Thymus (tissue), 11 donors: ENCODE measurements around the gene PAXX. TPM values are rescaled to one million over a fixed set of nuclear protein-coding genes. Genes with fewer than 3 reads are reported as not detected.

Experiments used
- DNase-seq, 9 donors: peaks; one replicate each; pipeline ENCODE4 v3.0.0-alpha.2; 2013; ENCODE audit warnings: low spot score in 9 of 9, low read depth in 6 of 9, missing footprints in 1 of 9
- H3K27ac ChIP-seq, 2 donors: one replicate each; pipeline ENCODE4 v1.5.1; 2013; ENCODE audit warnings: control low read depth in 1 of 2, low read depth in 1 of 2, low read length in 1 of 2, mild to moderate bottlenecking in 1 of 2, moderate library complexity in 1 of 2
- H3K27me3 ChIP-seq, 2 donors: one replicate each; pipeline ENCODE4 v1.5.1; 2013; ENCODE audit warnings: low read length in 1 of 2; ENCODE audit not compliant: control insufficient read depth in 2 of 2, insufficient read depth in 1 of 2
- H3K36me3 ChIP-seq, 2 donors: one replicate each; pipeline ENCODE4 v1.5.1; 2013; ENCODE audit warnings: low read length in 1 of 2, mild to moderate bottlenecking in 1 of 2, moderate library complexity in 1 of 2; ENCODE audit not compliant: control insufficient read depth in 2 of 2, insufficient read depth in 2 of 2
- H3K4me1 ChIP-seq, 2 donors: one replicate each; pipeline ENCODE4 v1.5.1; 2013; ENCODE audit warnings: low read length in 2 of 2; ENCODE audit not compliant: control insufficient read depth in 2 of 2, insufficient read depth in 2 of 2
- H3K4me3 ChIP-seq, 2 donors: one replicate each; pipeline ENCODE4 v1.5.1; 2013; ENCODE audit warnings: low read length in 2 of 2, control low read depth in 1 of 2, mild to moderate bottlenecking in 1 of 2
- H3K9me3 ChIP-seq, 2 donors: one replicate each; pipeline ENCODE4 v1.5.1; 2013; ENCODE audit warnings: low read length in 1 of 2, mild to moderate bottlenecking in 1 of 2; ENCODE audit not compliant: control insufficient read depth in 2 of 2, insufficient read depth in 1 of 2
- WGBS: extraction: QIAGEN DNeasy Blood & Tissue Kit; methylation state at CpG from one replicate; pipeline ENCODE4 v1.1.7; 2013; 5-methylcytosine and 5-hydroxymethylcytosine counted together
- polyA plus RNA-seq: library from polyadenylated mRNA; stranded (reverse); fragments of 200-250 nt; gene quantifications from one replicate; pipeline ENCODE4 v1.2.3, GENCODE V29; 2013
- total RNA-seq: library from RNA; stranded (reverse); fragments of 120-200 nt; gene quantifications from one replicate; pipeline ENCODE4 v1.2.4, GENCODE V29; 2013
- donor health status: healthy.

Gene PAXX
- total and polyA plus RNA-seq, 2 donors, result 68.9 to 431 TPM

DNA sequence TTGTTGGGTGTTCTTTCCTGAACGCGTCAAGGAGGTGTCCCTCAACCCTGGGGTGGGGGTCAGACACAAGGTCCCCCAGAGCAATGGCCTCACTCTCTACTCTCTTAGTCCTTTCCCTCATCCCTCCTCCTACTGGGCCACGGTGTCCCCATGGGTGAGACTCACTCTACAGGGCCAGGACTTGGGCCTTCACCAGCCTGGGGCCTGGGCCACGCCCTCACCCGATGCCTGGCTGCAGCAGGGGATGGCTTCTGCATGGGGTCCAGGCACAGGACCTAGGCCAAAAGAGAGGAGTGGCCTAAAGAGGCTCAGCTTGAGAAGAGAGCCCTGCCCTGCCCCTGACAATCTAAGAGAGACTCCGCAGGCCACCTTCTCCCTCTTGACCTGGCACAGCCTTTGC lies 34.3 kb upstream of the PAXX start:
- H3K4me3 ChIP-seq, result no peak overlapping the region
- 96% methylated on average over 6 of the region's 6 CpGs for WGBS
- DNase-seq, result no peak

DNA sequence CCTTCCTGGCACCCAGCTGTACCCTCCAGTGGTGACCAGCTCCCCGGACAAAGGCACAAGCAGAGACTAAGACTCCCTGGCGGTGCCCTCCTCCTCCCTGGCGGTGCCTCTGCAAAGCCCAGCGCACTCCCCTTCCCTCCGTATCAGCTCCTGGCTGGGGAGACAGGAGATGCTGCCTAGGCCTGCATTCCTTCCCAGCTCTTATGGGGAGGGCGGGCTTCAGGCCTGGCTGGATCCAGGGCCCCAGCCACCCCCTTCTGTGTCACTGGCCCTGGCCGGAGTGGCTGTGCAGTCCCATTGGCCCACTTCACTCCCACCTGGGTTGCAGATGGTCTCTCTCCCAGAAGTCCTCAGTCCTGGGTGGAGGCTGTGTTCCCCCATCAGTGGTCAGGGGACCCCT lies 33.7 kb upstream of the PAXX start:
- Histone ChIP-seq H3K4me3 (no peak overlapping the region), H3K9me3 (peaks cover 0 to 7% of the 10 kb centered on the region in 2 donors), H3K4me1 (peaks cover 27 to 50% of the 10 kb centered on the region in 2 donors), H3K27ac (no peak overlapping the region), H3K36me3 (no peaks in the 10 kb centered on the region), H3K27me3 (no peaks in the 10 kb centered on the region)
- WGBS, result 98% methylated on average over 7 of the region's 7 CpGs
- DNase-seq, result no peak

More for the DNA sequence above, 34.3 kb upstream of the PAXX start:
- Histone ChIP-seq H3K27ac (no peak overlapping the region), H3K36me3 (no peaks in the 10 kb centered on the region), H3K27me3 (no peaks in the 10 kb centered on the region), H3K9me3 (peaks cover 0 to 7% of the 10 kb centered on the region in 2 donors), H3K4me1 (peaks cover 27 to 45% of the 10 kb centered on the region in 2 donors)

DNA sequence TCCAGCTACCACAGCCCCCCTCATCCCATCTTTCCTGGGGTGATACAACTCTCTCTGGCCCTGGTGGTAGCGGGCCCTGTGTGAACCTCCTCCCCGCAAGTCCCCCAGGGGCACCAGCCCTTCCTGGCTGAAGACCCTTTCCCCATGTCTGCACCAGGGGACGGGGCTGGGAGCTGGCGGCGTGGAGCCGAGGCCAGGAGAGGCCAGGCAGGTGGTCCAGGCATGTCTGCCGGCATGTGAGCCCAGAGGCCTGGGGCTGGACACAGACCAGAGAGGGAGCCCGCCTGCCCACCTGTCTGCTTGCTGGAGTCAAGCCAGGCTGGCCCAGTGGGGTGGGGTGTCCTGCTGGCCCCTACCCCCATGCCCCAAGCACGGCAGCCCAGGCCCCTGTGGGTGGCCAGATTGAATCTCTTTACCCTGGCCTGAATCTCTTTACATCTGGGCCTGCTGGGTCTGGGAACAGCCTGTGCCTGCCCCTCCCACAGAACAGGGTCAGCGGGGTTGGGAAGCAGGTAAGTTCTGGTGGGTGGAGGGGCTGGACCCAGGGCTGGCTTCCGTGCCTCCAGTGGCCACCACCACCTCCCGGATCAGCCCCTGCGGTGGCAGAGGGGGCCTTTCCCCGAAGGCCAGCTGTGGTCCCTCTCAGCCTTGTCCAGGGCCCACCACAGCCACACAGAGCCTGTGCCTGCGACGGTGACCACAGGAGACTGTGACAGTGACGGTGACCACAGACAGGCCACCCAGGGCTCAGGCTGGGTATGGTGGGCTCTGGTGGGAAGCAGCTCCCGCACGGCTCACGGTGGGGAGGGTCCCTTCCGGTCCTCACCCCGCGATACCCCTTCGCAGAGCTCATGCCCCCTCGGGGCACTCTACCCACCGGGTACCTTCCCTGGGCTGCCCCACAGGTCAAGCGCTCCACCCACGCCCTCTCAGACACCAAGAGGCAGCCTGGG lies 33.0 kb upstream of the PAXX start:
- H3K27ac ChIP-seq, result peak overlapping the region; percentile 68 to 84
- no peak for DNase-seq
- H3K4me3 ChIP-seq, result no peak overlapping the region
- H3K4me1 ChIP-seq, result peaks cover 27 to 54% of the 10 kb centered on the region in 2 donors
- 95% methylated on average over 28 of the region's 28 CpGs for WGBS
- H3K27me3 ChIP-seq, result no peaks in the 10 kb centered on the region
- H3K9me3 ChIP-seq, result peaks cover 0 to 7% of the 10 kb centered on the region in 2 donors
- H3K36me3 ChIP-seq, result no peaks in the 10 kb centered on the region

DNA sequence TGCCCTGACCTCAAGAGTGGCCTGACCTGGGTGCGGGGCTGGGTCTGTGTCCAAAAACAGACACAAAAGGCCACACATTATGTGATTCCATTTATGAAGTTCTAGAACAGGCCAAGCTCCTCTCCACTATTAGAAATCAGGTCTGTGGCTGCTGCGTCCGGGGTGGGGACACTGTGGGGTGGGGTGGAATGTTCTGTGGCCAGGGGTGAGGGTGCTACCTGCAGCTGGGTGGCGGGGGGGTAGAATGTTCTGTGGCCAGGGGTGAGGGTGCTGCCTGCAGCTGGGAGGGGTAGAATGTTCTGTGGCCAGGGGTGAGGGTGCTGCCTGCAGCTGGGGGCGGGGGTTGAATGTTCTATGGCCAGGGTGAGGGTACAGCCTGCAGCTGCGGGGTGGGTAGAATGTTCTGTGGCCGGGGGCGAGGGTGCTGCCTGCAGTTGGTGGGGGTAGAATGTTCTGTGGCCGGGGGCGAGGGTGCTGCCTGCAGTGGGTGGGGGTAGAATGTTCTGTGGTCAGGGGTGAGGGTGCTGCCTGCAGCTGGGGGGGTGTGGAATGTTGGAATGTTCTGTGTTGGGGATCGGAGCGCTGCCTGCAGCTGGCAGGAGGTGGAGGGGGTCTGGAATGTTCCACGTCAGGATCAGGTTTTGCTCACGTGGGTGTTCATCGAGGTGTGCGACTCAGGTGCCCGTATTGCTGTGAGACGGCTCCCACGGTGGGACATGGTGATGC lies 31.8 kb upstream of the PAXX start:
- H3K4me1 ChIP-seq, result peaks cover 32 to 62% of the 10 kb centered on the region in 2 donors
- DNase-seq, result peak in 4 of 9 donors; percentile 37 to 65 (median 46)
- H3K4me3 ChIP-seq, result no peak overlapping the region
- no peaks in the 10 kb centered on the region for H3K36me3 ChIP-seq
- peak overlapping the region; percentile 76 to 84 for H3K27ac ChIP-seq
- H3K27me3 ChIP-seq, result no peaks in the 10 kb centered on the region
- peaks cover 0 to 7% of the 10 kb centered on the region in 2 donors for H3K9me3 ChIP-seq
- 51% methylated on average over 19 of the region's 19 CpGs for WGBS

DNA sequence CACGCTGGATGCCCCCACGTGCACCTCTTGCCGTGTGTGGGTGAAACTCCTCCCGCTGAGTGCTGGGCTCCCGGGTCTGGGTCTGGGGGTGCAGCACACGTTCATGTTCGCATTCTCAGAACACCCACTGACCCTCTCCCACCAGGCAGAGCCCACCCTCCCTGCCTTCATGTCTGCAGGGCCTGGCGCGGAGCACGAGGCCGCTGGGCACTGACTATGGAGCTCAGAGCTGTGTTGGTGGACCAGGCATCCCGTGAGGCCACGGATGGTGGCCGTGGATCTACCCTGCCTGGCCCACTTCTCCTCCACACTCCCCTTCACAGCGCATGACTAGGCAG lies 31.3 kb upstream of the PAXX start:
- Histone ChIP-seq H3K9me3 (peaks cover 0 to 7% of the 10 kb centered on the region in 2 donors), H3K4me3 (no peak overlapping the region), H3K27ac (peak overlapping the region; percentile 75 to 76), H3K27me3 (peaks cover 0 to under 1% of the 10 kb centered on the region in 2 donors), H3K4me1 (peaks cover 36 to 65% of the 10 kb centered on the region in 2 donors), H3K36me3 (no peaks in the 10 kb centered on the region)
- 93% methylated on average over 15 of the region's 15 CpGs for WGBS
- DNase-seq, result no peak

DNA sequence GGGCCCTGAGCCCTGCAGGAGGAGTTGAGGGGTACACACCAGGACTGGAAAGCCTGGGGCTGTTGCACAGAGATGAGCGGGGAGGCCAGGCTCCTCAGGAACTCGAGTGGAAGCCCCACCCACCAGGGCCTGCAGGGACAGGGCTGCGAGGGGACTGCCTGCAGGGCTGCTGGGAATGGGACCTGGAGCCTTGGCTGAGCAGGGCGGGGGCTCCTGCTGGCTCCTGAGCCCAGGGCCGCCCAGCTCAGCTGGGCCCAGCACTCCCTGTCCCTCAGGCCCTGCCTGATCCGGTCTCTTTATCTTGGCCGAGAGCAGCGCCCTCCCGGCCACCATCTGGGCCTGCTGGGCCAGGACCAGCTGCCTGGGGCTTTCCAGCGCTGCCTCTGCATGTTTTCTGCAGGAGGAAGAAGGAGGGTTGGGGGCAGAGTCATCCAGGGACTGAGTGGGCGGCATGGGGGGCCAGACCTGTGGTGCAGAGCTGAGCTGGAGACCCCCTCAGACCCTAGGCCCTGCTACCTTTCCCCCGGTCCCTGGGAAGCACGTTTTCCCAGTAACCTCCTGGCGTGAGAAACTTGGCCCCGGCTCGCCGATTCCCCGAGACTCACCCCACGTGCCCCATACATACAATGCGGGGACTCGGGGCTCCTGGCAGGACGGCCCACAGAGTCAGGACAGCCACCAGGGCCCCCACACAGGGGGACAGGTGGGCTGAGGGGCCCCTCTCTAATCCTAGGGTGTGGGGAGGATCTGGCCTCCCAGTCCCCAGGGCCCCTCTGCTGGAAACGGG lies 30.8 kb upstream of the PAXX start:
- peaks cover 40 to 71% of the 10 kb centered on the region in 2 donors for H3K4me1 ChIP-seq
- H3K27ac ChIP-seq, result peak overlapping the region; percentile 75 to 76
- H3K36me3 ChIP-seq, result no peaks in the 10 kb centered on the region

DNA sequence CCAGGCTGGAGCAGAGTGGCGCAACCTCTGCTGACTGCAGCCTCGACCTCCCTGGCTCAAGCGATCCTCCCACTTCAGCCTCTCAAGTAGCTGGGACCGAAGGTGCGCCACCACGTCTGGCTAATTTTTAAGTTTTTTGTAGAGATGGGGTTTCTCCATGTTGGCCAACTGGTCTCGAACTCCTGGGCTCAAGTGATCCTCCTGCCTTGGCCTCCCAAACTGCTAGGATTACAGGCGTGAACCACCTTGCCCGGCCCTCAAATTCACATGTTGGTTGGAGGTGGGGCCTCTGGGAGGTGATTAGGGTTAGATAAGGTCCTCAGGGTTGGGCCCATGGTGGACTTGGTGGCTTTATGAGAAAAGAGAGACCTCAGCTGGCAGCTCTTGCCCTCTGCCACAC lies 30.1 kb upstream of the PAXX start:
- no peak for DNase-seq
- no peak overlapping the region for H3K4me3 ChIP-seq
- H3K36me3 ChIP-seq, result no peaks in the 10 kb centered on the region
- peaks cover 0 to 7% of the 10 kb centered on the region in 2 donors for H3K9me3 ChIP-seq
- peaks cover 0 to 3% of the 10 kb centered on the region in 2 donors for H3K27me3 ChIP-seq
- H3K4me1 ChIP-seq, result peaks cover 40 to 72% of the 10 kb centered on the region in 2 donors
- 99% methylated on average over 9 of the region's 9 CpGs for WGBS
- peak overlapping the region; percentile 25 to 75 for H3K27ac ChIP-seq

More for the DNA sequence above, 30.8 kb upstream of the PAXX start:
- Histone ChIP-seq H3K4me3 (no peak overlapping the region), H3K27me3 (peaks cover 0 to 3% of the 10 kb centered on the region in 2 donors), H3K9me3 (peaks cover 0 to 7% of the 10 kb centered on the region in 2 donors)
- DNase-seq, result peak in 1 of 9 donors; percentile 27
- WGBS, result 91% methylated on average over 23 of the region's 23 CpGs

DNA sequence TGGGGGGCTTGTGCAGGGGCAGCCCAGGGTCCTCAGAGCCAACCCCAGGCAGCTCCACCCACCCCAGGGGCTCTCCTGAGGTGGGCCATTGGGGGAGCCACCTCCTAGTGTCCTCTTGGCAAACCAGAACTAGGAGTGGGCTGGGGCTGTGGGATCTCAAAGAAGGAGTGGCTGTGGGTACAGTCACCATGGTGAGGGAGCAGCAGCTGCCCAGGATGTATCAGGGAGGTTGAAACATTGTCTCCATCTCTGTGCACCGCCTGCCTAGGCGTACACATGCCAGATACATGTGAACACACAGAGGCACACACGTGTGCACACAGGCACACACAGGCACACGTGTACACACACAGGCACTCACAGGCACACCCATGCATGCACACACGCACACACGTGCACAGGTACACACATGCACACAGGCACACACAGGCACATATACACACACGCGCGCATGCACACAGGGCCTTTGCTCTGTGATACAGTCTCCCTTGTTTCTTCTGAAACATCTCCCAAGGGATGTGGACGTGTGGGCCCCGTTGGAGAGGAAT lies 29.4 kb upstream of the PAXX start:
- peaks cover 0 to 3% of the 10 kb centered on the region in 2 donors for H3K27me3 ChIP-seq
- DNase-seq, result no peak
- WGBS, result 95% methylated on average over 11 of the region's 11 CpGs
- peaks cover 40 to 72% of the 10 kb centered on the region in 2 donors for H3K4me1 ChIP-seq
- H3K36me3 ChIP-seq, result no peaks in the 10 kb centered on the region
- H3K9me3 ChIP-seq, result peaks cover 0 to 7% of the 10 kb centered on the region in 2 donors
- H3K4me3 ChIP-seq, result no peak overlapping the region
- peak overlapping the region in 1 of 2 donors; percentile 55 for H3K27ac ChIP-seq
